Coronary artery (tissue), 2 donors: ENCODE measurements around the gene CA9.

Experiments used
- DNase-seq: peaks from one replicate; pipeline ENCODE4 v3.0.0-alpha.2; 2017; ENCODE audit warnings: low spot score
- H3K27ac ChIP-seq, 2 donors: fragments of 200-600 bp; sonication (generic); one replicate each; pipeline ENCODE4 v1.5.1; 2016 to 2019
- H3K4me3 ChIP-seq: fragments of 200-600 bp; sonication (generic); 2 replicates; pipeline ENCODE4 v1.5.1; 2016; ENCODE audit warnings: mild to moderate bottlenecking, moderate library complexity
- TF ChIP-seq, protein P1 (sequence below): fragments of 200-600 bp; sonication (generic); IDR thresholded peaks from one replicate; pipeline ENCODE4 v1.5.1; 2019; ENCODE audit warnings: antibody characterized with exemption

Gene CA9

DNA sequence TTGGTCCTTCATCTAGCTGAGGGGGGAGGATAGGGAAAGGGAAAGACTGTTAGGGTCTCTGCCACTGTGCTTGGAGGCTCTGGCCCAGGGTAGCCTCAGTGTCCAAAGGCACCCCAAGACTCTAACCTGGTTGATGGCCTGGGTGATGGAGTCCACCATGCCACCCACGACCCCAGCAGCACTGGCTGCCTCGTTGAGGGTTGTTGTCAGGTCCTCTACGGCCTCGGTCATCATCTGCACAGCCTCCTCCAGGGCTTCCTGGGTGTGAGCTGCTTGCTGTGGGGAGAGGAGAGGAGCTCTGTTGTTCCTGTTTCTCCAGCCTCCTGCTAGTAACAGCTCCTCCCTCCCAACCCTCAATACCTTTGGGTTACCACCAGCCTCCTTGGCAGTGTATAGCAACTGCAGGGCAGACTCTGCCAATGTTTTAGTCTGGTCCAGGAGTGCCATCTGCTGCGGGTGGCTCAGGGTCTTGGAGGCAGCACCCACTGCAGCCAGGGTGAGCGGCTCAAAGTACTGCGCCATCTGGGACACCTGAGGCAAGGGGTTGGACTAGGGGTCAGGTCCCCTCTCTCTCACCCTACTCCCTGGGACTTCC, 32.2 kb downstream of the CA9 start:
- peak overlapping the region in 1 of 2 donors; percentile 46 for H3K27ac ChIP-seq
- TF ChIP-seq, protein P1, sequence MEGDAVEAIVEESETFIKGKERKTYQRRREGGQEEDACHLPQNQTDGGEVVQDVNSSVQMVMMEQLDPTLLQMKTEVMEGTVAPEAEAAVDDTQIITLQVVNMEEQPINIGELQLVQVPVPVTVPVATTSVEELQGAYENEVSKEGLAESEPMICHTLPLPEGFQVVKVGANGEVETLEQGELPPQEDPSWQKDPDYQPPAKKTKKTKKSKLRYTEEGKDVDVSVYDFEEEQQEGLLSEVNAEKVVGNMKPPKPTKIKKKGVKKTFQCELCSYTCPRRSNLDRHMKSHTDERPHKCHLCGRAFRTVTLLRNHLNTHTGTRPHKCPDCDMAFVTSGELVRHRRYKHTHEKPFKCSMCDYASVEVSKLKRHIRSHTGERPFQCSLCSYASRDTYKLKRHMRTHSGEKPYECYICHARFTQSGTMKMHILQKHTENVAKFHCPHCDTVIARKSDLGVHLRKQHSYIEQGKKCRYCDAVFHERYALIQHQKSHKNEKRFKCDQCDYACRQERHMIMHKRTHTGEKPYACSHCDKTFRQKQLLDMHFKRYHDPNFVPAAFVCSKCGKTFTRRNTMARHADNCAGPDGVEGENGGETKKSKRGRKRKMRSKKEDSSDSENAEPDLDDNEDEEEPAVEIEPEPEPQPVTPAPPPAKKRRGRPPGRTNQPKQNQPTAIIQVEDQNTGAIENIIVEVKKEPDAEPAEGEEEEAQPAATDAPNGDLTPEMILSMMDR = no peak
- no peak for DNase-seq
- no peak overlapping the region for H3K4me3 ChIP-seq

DNA sequence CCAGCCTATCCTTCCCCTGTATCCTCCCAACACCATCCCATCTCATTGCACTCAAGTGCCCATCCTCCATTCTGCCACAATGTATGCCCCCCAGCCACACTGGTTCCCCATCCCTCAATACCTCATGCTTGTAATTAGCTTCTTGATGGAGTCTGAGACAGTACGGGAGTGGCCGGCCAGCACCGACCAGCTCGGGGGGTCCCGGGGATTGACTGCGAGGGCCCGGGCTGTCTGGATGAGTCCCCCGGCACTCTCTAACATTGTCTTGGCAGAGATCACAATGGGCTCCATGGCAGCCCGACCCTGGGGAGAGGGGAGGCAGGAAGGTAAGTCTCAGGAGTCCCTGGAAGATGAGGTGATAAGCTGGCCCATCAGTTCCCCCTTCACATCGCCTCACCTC, 33.2 kb downstream of the CA9 start:
- no peak for DNase-seq
- TF ChIP-seq, protein P1 = no peak
- Histone ChIP-seq H3K4me3 (no peak overlapping the region), H3K27ac (peak overlapping the region; percentile 39 to 46)

DNA sequence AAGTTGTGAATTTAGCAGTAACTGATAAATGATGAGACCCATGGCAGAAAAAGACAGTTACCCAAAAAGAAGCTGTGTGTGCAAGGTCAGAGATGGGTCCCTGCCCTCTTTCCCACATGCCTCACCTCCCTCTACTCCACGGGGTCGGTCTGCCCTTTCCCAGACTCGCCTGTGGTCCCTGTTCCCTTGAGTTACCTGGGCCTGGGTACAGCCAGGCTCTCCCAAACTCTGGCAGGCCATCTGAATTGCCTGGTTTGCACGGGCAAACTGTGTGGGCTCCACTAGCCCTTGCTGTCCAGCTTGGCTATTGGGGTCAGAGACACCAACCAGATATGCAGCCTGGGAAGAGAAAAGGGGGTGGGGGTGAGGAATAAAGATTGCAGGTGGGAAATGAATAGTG, 34.4 kb downstream of the CA9 start:
- no peak for DNase-seq
- peak overlapping the region in 1 of 2 donors; percentile 46 for H3K27ac ChIP-seq
- TF ChIP-seq, protein P1 = no peak
- H3K4me3 ChIP-seq = no peak overlapping the region

DNA sequence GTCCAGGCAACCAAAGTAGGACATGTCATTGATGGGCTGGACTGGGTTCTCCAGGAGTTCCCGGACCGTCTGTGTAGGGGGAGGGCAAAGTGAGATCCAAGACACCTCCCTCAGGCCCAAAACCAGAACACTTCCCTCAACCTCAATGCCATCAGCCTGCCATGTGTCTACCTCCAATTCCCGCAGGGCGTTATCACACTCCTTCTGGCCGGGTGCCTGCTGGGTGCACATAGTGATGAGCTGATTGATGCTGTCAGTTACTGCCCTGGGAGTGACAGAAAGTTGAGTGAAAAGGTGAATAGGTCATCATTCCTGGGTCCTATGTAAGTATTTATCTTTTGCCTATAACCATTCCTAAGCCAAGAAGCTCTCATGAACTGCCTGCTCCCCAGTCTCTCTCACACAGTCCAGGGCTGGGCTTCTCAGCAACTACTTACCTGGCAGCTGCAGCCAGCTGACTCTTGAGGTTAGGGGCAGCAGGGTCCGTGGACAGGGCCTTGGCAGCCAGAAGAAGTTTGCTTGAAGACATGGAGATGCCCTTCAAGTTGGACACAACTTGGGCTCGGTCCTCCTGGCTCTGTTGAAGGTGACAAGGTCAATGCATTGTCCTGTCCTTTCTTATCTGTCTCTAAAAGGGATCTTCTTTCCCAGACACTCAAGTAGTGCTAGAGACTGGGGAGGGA, 37.2 kb downstream of the CA9 start:
- H3K27ac ChIP-seq = peak overlapping the region in 1 of 2 donors; percentile 43
- TF ChIP-seq, protein P1 = no peak
- DNase-seq = no peak
- no peak overlapping the region for H3K4me3 ChIP-seq

DNA sequence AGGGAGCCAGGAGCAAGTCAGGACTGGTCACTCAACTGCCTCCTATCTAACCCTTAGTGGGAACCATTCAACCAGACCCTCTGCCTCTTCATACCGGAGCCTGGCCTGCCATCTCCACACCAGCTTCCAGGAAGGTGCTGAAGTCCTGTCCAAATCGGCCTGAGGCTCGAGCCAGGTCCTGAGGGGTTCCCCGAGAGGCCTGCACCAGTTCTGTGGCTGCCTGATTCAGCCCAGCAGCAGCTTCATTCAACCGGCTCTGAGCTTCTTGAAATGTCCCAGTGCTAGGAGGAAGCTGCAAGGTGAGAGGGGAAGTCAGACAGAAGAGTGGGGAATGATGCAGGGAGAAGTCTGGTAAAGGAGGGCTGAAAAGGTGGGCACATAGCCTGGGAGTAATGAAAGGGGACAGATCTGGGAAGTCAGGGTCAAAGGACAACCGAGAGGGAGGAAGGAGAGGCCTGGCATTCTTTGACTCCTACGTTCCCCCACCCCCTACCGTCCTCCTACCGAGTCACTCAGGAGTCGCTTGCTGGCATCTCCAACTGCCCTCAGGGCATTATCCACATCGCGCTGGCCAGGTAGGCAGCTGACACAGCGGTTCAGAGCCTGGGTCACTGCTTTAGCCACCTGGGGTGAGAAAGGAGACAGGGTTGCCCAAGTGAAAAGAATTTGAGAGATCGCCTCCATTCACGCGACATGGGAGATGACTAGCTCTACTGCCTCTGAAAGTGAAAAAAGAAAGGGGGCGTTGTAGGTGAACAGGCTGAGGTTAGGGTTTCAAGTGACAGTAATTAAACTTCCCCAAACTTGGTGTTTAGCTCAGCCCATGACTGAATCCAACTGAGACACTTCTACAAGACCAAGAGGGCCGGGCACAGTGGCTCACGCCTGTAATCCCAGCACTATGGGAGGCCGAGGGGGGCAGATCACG, 38.0 kb downstream of the CA9 start:
- TF ChIP-seq, protein P1 = no peak
- Histone ChIP-seq H3K4me3 (no peak overlapping the region), H3K27ac (peak overlapping the region in 1 of 2 donors; percentile 43)
- no peak for DNase-seq

DNA sequence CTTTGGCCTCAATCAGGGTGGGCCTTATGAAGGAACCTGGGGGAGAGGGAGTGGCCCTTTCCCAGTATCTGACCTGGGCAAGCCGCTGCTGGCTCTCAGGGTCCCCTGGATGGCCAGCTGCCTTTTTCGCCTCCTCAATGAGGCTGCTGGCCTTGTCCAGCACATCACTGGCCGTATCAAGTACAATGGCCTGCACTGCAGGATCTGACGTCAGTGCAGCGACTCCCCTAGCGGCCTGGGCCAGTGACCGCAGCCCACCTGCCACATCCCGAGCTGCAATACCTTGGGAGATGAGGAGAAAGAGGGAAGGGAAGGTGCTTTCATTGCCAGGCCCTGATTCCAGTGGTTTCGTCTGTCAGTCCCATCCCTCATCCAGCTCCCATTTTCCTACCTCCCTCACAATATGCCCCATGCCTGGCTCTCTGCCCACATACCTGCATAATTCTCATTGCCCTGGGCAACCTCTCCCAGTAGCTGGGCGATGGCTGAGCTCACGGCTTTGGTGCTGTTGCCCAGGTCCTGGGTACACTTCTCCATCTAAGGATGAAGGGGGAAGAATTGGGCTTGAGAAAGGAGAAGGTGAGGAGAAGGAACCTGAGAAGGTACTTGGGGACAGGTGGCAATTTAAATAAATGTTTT, 39.2 kb downstream of the CA9 start:
- TF ChIP-seq, protein P1 = no peak
- DNase-seq = no peak
- H3K27ac ChIP-seq = peak overlapping the region in 1 of 2 donors; percentile 49
- H3K4me3 ChIP-seq = no peak overlapping the region
